GM20000 (cell line): ENCODE results near the gene KRTAP12-4.

Experiments
- DNase-seq: peaks from one replicate; pipeline ENCODE4 v3.0.0; 2012; ENCODE audit warnings: low spot score
- TF ChIP-seq, protein P1 (sequence below): IDR thresholded peaks from 2 replicates; pipeline ENCODE4 v1.5.1; 2012; ENCODE audit warnings: mild to moderate bottlenecking, control low read depth; ENCODE audit errors: extremely low read depth, missing control alignments

KRTAP12-4 gene

DNA sequence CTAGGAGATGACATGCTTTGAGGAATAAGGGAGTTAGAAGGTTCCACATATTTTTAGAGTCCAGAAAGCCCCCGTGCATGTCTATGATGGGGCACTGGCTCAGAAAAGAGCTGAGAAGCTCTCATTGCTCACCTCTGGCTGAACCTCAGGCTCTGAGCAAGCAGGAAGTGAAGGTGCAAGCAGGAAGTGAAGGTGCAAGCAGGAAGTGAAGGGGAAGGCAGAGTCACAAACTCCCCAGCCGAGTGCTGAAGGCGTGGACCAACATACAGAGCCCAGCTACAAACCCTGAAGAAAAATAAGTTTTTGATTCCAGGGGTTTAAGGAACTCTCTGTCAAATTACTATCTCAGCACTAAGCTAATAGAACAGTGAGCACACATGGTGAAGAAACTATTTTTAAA is 35.5 kb downstream of the KRTAP12-4 start:
- TF ChIP-seq, protein P1, sequence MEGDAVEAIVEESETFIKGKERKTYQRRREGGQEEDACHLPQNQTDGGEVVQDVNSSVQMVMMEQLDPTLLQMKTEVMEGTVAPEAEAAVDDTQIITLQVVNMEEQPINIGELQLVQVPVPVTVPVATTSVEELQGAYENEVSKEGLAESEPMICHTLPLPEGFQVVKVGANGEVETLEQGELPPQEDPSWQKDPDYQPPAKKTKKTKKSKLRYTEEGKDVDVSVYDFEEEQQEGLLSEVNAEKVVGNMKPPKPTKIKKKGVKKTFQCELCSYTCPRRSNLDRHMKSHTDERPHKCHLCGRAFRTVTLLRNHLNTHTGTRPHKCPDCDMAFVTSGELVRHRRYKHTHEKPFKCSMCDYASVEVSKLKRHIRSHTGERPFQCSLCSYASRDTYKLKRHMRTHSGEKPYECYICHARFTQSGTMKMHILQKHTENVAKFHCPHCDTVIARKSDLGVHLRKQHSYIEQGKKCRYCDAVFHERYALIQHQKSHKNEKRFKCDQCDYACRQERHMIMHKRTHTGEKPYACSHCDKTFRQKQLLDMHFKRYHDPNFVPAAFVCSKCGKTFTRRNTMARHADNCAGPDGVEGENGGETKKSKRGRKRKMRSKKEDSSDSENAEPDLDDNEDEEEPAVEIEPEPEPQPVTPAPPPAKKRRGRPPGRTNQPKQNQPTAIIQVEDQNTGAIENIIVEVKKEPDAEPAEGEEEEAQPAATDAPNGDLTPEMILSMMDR = no peak
- no peak for DNase-seq

DNA sequence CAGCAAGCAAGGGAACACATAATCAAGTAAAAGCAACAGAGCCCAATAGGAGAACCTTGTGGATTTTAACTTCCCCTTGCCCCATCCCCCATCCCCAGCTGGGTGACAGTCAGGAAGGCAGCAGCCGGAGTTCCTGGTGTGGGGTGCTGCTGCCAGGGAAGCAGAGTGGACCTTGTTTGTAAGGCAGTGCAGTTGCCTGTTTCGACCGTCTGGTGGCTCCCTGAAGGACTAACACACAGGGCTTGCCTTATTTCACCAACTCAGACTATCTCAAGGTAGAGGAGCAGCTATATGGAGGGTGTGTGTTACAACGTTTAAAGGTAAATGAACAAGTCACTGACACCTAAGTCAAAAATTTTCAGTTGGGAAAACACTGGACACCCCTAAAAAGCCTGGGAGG is 36.0 kb downstream of the KRTAP12-4 start:
- no peak for DNase-seq
- TF ChIP-seq, protein P1 = peak; percentile 3

DNA sequence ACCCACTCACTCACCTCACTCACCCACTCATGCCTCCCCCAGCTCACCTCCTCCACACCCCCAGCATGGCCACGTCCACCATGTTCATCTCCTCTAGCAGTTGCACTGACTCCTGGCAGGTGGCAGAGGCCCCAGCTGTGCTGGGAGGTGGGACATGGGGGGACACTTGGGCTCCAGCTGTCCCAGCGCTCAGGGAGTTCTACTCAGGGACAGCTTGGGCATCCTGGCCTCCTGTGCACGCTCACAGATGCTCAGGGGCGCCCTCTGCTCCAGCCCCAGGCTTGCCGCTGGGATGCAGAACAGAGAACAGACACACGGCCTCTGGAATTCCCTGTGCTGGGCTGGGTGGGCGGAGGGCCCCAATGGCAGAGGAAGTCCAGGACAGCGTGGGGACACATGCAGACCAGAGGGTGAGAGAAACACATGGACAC is 37.4 kb downstream of the KRTAP12-4 start:
- TF ChIP-seq, protein P1 = no peak
- no peak for DNase-seq

DNA sequence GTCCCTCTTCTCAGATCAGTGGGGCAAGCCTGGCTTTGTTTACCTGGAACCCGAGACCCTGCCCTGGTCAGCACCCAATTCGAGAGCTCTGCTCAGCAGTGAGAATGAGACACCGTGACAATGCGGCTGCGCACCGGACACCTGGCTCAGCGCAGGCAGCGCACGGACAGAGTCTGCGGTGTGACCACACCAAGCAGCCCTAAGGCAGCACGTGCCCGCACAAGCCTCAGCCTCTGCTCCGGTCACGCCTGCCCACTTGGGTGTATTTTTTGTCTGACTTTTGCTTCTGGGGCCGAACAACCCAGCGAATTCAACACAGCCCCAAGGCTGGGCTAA is 37.9 kb downstream of the KRTAP12-4 start:
- DNase-seq = no peak
- TF ChIP-seq, protein P1 = no peak

DNA sequence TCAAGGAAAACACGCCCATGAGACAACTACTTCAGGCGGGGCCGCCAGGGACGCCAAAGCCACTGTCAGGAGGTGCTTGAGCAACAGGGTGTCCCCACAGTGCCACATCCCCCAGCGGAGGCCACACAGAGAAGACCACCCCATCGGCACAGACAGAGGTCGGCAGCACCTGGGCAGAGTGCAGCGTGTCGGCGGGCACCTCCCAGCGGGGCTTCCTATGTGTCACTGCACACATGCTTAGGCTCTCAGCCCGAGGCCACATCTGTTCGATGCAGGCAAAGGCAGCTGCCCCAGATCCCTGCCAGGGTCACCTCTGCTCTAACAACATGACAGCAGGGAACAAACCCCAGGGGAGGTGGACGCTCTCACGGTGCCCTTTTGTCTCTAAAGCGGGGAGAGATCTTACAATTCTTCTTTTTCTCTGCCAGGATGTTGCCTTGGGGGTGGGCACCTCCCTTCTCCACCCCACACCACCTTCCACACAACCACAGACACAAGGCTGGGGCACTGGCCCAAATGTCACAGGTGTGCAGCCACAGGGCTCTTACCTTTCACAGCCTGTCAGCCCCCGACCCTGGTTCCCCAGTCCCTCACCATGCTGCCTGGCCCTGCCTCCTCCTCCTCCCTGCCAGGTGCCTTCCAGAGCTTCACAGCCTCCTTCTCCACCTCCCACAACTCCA is 38.4 kb downstream of the KRTAP12-4 start:
- DNase-seq = no peak
- TF ChIP-seq, protein P1 = no peak

DNA sequence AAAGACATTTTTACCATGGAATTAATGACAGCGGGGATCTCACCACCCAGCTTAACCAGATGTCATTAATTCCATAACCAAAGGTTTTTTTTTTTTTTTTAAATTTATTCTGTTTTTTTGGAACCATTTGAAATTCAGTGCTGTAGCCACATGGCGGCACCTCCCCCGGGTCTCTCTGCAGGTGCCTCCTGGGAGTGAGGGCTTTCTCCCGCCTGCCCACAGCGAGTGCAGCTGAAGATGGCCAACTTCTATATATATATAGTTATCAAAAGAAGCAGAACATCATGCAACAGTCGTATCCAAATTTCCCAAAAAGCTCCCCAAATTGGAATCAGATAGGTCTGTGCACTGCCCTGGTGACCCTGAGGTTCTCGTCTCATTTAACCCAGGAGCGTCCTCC is 39.0 kb downstream of the KRTAP12-4 start:
- TF ChIP-seq, protein P1 = no peak
- no peak for DNase-seq

DNA sequence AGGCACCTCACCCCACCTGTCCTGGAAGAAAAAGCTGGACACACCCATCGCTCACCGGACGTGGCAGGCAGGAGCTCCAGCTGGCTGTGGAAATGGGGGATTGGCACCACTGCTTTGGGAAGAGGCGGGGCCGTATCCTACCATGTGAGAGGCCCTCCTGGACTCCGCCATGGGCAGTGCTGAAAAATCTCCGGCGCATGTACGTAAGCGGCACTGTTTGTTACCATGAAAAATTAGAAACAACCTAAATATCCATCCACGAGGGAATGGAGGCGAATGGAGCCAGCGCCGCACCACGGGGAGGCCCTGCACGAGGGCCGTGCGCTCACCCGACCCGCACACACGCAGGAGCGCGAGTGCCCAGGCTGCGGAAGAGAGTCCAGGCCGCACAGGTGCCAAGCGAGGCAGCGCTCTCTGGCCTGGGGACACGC is 39.5 kb downstream of the KRTAP12-4 start:
- DNase-seq = no peak
- TF ChIP-seq, protein P1 = no peak
